ENCODE measurements around the gene ATP4A.
"Not testable (repeated sequence)": the region's sequence is repeated elsewhere in the genome, so short reads cannot be mapped to it uniquely, and the experiment has no call there.

ATP4A gene

DNA sequence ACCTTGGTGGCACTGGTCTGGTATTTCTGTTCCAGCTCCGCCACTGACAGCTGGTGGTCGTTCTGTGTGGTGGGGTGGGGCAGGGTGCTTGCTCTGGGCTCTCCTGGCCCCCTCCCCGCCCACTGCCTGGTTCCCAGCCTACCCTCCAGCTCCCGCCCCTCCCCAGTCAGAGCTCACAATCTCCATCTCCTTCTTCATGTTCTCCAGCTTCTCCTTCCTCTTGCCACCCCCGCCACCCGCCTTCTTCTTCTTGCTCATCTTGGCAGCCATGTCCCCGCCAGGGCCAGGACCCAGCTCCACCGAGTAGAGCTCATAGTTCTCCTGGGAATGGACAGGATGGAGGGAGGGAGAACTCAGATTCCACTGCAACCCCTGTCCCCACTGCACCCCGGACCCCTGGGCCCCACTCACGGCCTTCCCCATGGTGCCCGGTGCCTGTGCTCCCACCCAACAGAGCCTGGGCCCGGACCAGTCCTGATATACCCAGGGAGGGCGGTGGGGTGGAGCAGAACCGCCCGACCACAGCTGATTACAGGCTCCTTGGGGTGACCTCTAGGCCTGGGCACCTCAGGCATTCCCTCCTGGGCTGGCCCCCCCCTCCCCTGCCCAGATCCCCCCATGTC lies at the start of gene ATP4A:
Gene ATP4A, minus strand, starts transcription at position 452 of the 623 bp plus-strand sequence. Its CDS starts 29 bp downstream, at position 423.
- DNase-seq (ENCODE audit: low read depth, low spot score): no peak

DNA sequence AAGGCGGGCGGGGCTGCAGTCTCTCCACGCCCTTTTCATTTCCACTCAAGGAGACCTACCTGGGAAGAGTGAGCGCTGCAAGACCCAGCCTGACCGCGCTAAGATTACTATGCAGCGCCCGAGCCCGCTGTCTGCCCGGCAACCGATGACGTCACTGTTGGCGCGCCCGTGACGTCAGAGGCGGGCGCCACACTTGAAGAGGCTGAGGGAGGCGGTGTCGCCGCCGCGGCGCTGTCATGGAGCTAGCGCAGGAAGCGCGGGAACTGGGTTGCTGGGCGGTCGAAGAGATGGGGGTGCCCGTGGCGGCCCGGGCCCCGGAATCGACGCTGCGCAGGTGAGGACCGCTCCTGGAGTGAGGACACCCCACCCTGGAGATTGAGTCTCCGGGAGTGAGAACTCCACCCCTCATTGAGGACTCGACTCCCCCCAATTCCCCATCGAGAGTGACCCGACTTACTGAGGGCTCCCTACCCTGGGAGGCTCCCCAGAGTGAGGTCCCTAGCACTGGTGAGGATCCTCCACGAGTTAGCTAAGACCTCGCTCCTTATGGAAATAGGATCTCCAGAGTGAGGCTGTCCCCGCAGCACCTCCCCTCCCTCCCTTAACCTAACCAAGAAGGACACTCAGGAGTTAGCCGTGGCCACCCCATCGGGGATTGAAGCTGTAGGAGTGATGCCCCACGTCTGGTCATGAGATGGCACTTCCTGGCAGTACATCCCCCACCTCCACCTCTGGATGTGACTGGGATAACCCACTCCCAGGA lies 49.3 kb upstream of the ATP4A start, which contains the start of gene HAUS5:
Gene HAUS5, plus strand, starts transcription at position 177 of the 763 bp plus-strand sequence. Its CDS starts 60 bp downstream, at position 237.
- DNase-seq (ENCODE audit: low read depth, low spot score): peak; percentile 92

DNA sequence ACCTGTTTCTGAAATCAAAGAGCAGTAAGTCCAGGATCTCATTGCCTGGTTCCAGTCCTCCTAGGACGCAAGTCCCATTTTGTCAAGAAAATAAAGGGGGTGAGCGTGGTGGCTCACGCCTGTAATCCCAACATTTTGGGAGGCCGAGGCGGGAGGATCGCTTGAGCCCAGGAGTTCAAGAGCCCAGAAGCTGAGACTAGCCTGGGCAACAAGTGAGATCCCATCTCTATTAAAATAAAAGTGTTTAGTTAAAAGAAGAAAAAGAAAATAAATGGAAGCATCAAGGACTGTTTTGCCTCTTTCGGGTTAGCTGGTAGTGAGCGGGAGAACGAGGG lies 48.7 kb upstream of the ATP4A start:
- no peak for DNase-seq (ENCODE audit: low read depth, low spot score)

DNA sequence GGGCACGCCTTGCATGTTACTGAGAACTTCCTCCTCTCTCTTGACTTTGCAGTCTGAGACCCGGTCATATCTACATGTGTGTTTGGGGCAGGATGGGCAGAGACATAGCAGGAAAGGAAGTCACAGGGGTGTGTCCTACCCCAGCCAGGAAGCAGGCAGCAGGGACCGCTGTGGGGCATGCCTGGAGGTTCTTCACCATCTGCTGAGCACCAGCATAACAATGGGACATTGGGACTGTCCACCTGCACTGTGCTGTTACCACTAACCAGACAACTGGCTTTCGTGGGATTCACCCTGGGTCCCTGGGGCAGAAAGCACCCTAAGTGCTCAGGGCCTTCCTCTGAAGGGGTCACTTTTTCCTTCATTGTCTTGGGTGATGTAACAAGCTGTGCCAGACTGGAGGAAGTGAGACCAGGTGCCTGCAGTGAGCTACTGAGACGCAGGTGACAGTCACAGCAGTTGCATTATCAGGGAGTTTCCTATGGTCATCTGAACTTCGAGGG lies 46.4 kb upstream of the ATP4A start:
- DNase-seq (ENCODE audit: low read depth, low spot score): no peak

DNA sequence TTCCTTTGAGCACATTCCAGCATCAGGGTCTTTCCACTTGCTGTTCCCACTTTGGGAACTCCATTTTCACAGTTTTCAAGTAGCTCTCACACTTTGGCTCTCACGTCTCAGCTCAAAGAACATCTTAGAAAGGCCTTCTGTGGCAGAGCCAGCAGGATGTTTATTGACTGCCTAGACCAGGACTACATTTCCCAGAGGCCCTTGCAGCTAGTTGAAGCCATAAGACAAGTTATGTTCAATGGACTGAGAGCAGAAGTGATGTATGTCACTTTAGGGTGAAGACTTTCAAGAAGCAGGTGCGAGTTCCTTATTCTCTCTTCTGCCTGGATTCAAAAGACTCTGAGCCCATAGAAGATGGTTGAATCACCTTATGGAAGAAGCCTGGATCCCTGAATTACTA lies 44.8 kb upstream of the ATP4A start:
- no peak for DNase-seq (ENCODE audit: low read depth, low spot score)

DNA sequence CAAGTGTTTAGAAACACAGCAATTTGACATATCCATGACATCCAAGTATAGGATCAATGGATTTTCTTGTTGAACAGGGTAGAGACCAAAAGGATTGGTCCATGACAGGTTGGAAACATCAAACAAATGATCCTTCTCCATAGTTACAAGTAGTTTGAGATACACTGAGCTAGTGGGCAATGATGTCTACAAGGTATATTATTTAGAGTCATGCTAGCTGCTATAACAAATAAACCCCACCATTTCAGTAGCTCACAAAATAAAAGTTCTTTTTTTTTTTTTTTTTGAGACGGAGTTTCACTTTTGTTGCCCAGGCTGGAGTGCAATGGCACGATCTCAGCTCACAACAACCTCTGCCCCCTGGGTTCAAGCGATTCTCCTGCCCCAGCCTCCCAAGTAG lies 44.2 kb upstream of the ATP4A start:
- no peak for DNase-seq (ENCODE audit: low read depth, low spot score)

DNA sequence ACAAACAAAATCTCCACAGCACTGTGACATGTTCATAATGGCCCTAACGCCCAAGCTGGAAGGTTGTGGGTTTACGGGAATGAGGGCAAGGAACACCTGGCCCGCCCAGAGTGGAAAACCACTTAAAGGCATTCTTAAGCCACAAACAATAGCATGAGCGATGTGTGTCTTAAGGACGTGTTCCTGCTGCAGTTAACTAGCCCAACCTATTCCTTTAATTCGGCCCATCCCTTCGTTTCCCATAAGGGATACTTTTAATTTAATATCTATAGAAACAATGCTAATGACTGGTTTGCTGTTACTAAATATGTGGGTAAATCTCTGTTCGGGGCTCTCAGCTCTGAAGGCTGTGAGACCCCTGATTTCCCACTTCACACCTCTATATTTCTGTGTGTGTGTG lies 43.7 kb upstream of the ATP4A start:
- DNase-seq (ENCODE audit: low read depth, low spot score): not testable (repeated sequence)

DNA sequence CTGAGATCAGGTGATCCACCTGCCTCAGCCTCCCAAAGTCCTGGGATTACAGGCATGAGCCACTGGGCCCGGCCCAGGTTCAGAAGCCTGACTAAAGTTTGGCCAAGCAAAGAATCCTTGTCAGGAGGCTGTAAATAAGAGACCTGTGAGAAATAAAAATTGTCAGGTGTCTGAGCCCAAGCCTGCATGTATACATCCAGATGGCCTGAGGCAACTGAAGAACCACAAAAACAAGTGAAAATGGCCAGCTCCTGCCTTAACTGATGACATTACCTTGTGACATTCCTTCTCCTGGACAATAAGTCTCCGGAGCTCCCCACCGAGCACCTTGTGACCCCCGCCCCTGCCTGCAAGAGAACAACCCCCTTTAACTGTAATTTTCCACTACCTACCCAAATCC lies 41.0 kb upstream of the ATP4A start:
- not testable (repeated sequence) for DNase-seq (ENCODE audit: low read depth, low spot score)

DNA sequence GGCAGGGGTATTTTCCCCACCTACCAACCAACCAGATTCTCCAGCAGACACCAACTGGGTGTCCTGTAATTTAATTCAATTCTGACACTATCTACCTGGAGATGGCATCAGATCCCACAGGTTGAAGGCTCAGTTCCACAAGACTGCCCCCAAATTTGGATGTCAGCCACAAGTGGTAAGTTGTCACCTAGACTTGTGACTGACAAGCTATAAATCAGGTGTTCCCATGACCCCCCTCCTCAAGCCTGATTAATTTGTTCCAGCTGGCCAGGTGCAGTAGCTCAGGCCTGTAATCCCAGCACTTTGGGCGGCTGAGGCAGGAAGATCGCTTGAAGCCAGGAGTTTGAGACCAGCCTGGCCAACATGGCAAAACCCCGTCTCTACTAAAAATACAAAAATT lies 38.5 kb upstream of the ATP4A start:
- DNase-seq (ENCODE audit: low read depth, low spot score): no peak

DNA sequence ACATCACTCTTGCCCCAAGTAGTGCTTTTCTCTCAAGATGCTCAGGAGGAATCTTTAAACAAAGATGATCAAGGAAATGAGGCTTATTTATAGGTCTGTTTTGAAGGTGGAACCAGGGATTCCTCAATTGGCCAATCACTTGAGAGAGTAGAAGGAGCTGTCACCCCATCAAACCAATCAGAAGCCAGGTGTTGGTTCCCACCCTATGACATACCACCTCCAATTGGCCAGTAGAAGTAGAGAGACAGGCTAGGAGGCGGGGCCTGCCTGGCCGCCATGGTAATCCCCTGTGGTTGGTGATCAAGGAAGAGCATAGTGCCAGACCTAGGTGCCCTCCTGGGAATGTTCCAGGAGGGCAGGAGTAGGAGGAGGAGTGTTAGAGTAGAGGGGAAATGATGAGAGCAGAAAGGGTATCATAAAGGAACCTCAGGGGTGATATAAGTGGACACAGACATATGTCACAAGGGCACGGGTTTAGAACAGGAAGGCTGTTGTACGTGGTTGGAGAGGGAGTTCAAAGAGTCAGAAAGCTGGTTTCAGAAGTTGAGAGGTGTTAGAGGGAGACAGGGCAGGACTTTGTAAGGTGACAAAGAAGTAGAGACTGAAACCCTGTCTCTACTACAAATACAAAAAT lies 33.0 kb upstream of the ATP4A start:
- no peak for DNase-seq (ENCODE audit: low read depth, low spot score)

DNA sequence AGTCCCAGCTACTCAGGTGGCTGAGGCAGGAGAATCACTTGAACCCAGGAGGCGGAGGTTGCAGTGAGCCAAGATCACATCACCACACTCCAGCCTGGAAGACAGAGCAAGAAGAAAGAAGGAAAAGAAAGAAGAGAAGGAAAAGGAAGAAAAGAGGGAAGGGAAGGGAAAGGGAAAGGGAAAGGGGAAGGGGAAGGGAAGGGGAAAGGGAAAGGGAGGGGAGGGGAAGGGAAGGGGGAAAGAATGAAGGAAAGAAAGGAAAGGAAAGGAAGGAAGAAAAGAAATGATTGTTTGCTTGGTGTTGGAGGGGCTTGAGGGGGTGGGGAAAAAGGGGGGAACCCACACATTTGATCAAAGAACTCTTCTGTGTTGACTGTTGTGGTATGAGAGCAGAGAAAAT lies 32.5 kb upstream of the ATP4A start:
- no peak for DNase-seq (ENCODE audit: low read depth, low spot score)

DNA sequence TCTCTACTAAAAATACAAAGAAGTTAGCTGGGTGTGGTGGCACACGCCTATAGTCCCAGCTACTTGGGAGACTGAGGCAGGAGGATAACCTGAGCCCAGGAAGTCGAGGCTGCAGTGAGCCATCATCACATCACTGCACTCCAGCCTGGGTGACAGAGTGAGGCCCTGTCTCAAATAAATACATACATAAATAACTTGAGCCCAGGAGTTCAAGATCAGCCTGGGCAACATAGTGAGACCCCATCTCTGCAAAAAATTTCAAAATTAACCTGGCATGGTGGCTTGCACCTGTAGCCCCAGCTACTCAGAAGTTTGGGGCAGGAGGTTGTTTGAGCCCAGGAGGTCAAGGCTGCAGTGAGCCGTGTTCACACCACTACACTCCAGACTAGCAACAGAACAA lies 31.6 kb upstream of the ATP4A start:
- not testable (repeated sequence) for DNase-seq (ENCODE audit: low read depth, low spot score)

DNA sequence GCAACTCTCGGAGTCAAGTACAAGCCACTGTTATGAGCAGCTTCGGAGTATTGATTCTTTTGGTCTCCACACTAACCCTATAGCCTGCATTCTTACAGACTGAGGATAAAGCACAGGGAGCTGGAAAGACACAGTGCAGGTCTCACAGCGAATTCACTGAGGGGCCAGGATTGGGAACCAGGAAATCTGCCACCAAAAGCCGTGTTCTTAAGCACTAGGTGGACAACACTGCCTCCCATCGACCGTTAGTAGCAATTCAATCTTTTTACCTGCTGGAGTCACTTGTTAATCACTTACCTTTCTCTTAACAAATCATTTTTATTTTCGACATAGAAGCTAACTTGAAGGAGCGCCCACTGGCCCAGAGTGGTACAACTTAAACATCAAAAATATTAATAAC lies 28.8 kb upstream of the ATP4A start:
- no peak for DNase-seq (ENCODE audit: low read depth, low spot score)

DNA sequence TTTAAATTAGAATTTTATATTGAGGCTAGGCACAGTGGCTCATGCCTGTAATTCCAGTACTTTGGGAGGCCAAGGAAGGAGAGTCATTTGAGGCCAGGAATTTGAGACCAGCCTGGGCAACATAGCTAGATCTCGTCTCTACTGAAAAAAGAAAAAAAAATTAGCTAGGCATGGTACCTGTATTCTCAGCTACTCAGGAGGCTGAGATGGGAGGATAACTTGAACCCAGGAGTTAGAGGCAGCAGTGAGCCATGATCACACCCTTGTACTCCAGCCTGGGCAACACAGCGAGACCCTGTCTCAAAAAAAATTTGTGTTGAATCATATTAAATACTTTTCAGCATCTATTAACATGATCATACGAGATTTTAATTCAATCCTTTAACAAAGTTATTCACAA lies 27.4 kb upstream of the ATP4A start:
- DNase-seq (ENCODE audit: low read depth, low spot score): no peak

DNA sequence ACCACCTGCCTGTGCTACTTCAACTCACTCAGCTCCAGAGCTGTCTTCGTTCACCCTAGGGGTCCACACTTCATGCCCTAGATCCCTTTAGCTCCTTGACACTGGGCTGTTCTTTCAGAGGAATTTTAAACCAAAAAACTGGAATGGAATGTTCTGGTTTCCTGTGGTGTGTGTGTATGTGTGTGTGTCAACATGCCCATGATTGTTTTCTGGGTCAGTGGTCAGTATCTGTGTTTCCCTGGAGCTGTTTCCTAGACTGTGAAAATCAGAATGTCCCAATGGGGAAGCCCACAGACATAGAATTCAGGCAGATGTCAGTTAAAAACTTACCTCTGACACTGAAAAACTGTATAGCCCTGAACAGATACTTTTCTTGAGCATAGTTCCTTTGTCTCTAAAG lies 23.9 kb upstream of the ATP4A start:
- DNase-seq (ENCODE audit: low read depth, low spot score): no peak

DNA sequence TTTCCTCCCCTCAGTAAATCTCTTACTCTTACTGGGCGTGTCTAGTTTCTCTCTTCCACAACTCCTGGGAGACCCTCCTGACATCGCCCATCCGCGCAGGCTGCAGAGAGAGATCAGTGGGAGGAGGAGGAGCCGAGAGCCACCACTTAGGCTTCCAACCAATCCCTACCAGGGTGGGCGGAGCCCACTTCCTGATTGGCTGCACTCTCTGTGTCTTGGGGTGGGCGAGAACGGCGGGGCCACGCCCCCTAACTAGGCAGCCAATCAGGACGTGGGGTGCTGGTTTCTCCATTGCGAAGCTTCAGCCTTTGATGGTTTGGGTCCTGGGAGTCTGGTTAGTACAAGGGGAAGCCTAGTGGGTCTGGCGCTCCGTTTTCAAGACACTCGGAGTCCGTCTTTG lies 22.4 kb upstream of the ATP4A start, which contains the start of gene PMIS2:
Gene PMIS2, plus strand, starts transcription at position 326 of the 400 bp plus-strand sequence. CDS start 87 bp downstream, outside the sequence.
- no peak for DNase-seq (ENCODE audit: low read depth, low spot score)

DNA sequence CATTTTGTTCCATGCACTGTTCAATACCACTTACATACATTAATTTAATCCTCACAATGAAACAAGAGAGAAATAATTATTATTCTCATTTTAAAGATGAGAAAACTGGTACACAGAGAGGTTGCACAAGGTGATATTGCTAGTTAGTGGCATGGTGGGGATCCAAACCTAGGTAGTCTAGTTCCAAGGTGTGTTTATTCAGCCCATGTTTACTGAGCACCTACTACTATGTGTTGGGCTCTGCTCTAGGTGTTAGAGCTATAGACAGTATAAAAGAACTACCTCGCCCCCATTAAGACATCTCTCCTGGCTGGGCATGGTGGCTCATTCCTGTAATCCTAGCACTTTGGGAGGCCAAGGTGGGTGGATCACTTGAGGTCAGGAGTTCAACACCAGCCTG lies 19.3 kb upstream of the ATP4A start:
- no peak for DNase-seq (ENCODE audit: low read depth, low spot score)

DNA sequence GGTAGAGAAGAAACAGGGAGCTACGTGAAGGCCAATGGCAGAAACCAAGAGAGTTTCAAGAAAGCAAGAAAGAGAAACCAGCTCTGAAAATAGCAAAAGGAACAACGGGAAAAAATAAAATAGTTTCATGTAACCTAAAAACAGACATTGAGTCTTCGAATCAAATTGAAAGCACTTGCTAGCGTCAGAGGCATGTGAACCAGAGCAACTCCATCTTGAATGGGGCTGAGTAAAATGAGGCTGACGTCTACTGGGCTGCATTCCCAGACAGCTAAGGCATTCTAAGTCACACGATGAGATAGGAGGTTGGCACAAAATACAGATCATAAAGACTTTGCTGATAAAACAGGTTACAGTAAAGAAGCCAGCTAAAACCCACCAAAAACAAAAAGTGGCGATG lies 15.2 kb upstream of the ATP4A start:
- no peak for DNase-seq (ENCODE audit: low read depth, low spot score)

DNA sequence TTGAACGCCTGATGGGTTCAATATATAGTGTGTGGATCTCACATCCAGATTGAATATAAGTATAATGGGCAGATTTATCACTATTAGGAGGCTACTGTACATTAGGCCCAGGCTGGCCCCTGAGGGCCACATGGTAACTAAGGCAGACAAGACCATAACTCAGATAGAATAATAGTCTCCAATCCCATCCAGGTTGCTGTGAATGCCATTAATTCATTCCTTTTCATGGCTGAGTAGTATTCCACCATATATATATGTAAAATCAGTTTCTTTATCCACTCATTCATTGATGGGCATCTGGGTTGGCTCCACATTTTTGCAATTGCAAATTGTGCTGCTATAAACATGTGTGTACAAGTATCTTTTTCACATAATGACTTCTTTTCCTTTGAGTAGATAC lies 14.5 kb upstream of the ATP4A start:
- no peak for DNase-seq (ENCODE audit: low read depth, low spot score)

DNA sequence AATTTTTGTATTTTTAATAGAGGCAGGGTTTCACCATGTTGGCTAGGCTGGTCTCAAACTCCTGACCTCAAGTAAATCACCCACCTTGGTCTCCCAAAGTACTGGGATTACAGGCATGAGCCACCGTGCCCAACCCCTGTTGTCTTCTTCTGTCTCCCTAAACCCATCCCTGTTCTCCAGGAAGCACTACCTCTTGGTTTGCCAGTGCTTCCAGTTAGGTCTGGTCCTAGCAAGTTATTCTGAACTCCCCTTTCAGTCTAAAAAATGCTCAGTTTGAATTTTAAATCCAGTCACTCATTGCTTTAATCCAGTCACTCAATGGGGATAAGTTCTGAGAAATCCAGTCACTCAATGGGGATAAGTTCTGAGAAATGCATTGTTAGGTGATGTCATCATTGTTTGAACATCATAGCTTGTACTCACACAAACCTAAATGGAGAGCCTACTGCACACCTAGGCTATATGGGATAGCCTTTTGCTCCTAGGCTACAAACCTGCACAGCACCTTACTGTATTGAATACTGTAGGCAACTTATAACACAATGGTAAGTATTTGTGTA lies 8.0 kb upstream of the ATP4A start:
- DNase-seq (ENCODE audit: low read depth, low spot score): no peak

DNA sequence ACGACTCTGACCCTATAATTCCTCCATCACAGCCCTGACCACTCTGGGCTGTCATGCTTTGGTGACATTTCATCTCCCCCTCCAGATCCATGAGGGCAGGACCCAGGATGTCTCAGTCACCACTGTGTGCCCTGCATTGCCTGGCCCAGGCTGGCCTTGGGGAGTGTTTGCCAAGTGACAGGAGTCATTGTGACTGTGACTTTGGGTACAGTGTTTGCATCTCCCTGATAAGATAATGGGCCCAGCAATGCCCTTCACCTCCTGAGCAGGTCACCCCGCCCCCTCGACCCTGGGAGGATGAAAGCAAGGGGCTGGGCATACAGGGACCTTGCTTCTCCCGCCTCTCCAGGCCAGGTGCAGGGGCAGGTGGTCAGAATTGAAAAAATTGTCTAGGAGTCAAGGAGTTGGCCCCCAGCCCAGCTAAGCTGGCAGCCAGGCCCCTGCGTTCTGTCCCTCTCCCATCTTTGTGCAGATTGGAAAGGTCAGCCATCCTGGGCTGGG lies 5.9 kb upstream of the ATP4A start:
- DNase-seq (ENCODE audit: low read depth, low spot score): no peak

DNA sequence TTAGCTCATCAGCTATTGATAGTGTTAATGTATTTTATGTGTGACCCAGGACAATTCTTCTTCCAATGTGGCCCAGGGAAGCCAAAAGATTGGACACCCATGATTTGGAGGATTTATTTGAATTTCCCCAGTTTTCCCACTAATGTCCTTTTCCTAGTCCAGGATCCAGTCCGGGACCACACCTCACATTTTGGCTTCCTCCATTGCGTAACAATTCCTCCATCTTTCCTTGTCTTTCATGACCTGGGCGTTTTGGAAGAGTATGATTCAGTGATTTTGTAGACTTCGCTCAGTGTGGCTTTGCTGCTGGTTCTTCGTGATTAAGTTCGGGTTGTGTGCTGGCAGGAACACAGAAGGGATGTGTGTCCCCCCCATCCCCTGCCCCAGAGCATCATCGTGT lies 3.3 kb upstream of the ATP4A start:
- DNase-seq (ENCODE audit: low read depth, low spot score): no peak

Measured in activated CD4-positive, CD25-positive, alpha-beta regulatory T cell treated with anti-CD3 and anti-CD28 coated beads, Interleukin-2, amount 50 U/mL, for 16 hours (primary cell).